ENCODE data around the gene LPAR3.
A peak's percentile ranks its signal among the peaks of the same experiment; 100 is the strongest.

The LPAR3 gene

DNA sequence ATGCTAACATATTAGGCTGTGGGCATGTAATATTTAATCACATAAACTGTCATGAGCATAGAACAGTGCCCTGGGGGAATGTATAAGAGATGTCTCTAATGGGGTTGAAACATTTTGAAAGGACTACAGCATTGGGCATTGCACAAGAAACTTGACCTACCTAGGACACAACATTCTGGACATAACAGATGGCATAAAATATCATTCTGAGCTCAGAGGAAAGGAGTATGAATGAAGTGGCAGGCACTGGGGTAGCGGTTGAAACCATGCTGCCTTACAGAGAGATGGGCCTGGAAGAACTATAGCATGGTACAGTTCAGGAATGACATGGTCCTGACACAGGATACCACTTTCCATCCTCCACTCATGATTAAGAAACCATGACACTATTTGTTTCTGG lies 69.0 kb downstream of the LPAR3 start:
- no peak for DNase-seq

DNA sequence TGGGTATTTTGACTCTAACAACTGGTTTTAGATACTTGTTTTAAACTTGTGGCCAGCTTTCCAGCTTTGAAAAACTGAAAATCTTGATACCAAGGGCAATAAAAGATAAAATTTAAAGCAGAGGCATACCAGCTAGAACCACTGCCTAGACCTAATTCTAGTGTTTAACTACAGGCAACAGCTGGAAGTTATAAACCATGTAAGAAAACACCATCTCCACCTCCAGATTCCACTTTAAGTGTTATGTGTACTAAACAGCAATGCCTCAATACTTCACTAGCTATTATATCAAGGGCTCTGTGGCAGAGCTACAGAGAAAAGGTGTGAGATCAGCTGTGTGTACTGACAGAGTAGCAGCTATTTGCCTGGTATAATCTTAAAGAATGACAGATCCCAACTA lies 69.5 kb downstream of the LPAR3 start:
- DNase-seq: no peak

DNA sequence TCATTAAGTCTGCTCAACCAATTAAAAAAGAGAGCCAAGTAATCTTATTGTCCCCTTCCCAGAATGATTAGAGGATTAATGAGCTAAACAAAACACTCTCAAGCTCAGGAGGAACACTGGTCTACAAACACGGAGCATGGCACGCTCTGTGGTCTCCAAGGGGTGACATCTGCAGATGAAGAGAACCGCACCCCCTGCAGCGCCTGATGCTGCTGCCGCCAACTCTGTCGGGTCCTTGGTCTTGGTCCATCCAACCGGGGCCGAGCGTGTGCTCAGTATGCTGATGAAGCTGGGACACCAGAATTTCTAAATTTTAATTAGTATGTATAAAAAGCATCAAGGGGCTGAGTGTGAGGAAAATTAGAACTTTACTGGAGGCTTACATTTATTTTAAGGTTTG lies 82.7 kb downstream of the LPAR3 start:
- DNase-seq: no peak

DNA sequence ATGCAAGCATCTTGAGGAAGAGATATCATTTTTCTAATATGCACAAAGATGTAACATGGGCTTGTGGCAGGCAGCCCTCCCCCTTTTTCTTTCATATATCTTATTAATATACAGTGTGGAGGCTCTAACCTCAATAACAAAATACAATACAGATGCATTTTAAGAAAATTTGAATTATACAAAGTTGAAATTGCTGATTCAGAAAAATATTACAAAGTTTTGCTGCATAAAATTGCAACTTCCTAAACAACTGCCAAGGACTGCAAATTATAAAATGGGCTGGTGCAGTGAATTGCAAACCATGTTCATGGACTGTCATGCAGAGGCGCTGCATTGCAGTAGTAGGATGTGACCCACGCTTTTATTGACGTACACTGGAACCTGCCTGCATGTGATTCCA lies 84.0 kb downstream of the LPAR3 start:
- no peak for DNase-seq

GRCh38 chr1:84803604-84804003 lies 89.4 kb downstream of the LPAR3 start:
- DNase-seq: no peak

GRCh38 chr1:84802567-84803232 lies 90.3 kb downstream of the LPAR3 start:
- DNase-seq: no peak

DNA sequence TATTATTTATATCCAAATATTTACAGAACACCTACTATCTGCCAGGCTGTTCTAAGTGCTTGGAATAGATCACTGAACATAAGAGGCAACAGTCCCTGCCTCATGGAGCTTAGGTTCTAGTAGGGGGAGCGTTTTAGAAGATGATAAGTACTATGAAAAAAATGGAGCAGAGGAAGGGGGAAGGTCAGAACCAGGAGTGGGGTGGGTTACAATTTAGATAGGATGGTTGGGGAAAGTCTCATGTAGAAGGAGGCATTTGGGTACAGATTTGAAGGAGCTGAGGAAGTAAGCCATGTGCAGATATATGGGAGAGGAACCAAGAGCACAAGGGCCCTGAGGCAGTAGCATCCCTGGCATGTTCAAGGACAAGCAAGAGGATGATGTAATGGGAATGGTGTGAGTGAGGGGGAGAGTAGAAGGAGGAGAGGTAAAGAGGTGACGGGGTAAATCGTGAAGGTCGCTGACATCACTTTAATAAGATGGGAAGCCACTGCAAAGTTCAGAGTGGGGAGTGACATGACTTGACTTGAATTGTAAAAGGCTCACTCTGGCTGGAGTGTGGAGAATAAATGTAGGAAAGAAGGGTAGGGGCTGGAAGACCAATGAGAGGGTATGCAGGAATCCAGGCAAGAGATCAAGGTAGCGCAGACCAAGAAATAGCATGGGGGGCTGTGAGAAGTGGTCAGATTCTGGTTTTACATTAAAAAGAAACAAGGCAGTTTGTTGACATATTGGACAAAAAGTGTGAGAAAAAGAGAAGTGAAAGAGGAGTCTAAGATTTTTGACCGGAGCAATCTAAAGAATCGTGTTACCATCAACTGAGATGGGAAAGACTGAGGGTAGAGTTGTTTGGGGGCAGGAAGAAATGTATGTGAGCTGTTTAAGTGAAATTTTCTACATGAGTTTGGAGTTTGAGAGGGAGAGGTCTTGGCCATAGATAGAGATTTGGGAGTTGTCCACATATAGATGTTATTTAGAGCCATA lies 92.6 kb downstream of the LPAR3 start:
- no peak for DNase-seq

DNA sequence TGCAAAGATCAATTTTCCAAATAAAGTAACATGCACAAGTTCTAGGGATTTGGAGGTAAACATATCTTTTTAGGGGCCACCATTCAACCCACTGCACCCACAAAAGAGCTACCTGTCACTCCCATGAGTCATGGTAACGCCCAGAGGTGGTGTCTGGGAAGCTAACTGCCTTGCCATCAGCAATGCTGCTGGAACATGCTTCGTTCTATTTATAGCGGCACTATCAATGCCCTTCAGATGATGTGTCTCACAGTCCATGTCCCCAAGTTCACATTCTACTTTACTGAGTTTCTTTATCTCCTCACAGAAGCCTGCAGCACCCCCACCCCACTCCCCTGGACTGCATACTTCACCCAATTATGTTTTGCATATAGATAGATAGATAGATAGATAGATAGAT lies 95.4 kb downstream of the LPAR3 start:
- no peak for DNase-seq

DNA sequence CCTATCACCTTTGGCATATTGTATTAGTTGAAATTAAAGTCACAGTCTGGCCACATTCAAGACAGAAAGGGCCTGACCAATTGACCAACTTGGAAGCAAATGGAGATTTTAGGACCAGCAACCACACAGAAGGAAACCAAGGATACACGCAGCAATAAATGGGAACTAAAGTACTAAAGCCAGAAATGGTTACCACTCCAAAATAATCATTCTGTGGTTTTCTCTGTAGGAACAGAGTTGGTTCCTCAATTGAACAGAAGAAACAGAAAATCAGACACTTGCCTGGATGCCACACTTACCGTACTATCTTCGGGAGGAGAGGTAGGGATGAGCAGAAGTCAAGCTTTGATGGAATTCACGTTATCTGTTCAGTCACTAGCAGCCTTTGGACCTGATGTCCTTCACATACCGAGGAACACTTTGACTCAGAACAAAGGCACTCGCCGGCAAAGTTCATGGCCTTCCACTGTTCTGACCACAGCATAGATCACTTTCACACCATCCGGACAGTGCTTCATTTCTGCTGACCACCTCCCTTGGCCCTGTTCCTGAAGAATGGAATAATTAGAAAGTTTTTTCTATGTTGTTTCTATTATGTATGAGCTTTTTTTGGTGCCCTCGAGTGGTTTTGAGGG lies 96.9 kb downstream of the LPAR3 start:
- DNase-seq: no peak

DNA sequence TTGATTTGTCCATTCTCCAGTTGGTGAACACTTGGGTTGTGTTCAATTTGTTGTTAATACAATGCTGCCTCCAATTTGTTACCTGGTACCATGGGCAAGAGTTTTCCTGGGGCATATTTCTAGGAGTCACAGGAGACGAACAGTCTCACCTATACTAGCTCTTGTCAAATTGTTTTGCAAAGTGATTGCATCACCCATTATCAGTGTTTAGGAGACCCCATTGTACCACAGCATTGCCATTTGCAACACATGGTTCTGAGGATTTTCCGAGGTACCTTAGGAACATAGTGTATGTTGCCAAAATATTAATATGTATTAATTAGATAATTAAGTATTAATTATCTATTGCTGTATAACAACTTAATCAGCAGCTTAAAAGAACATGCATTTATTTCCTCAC lies 97.8 kb downstream of the LPAR3 start:
- DNase-seq: no peak

GRCh38 chr1:84792421-84792820 lies 100.6 kb downstream of the LPAR3 start:
- no peak for DNase-seq

DNA sequence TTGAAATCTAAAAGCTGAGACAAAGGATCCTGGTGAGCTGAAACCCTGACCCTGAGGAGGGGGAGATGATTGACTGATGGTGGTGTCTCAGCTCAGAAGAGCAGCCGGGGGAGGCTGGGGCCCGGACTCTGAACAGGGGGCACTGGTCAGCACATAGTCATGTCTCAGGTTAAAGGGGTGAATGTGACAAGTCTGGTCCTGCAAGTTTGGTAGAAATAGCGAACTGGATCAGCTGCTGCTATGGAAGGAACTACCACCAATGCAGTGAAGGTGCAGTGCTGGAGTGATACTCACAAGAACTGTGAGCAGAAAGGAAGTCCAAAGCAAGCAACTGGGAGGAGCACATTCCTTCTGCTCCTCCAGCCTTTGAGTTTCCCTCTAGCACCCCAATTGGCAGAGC lies 104.0 kb downstream of the LPAR3 start:
- no peak for DNase-seq

GRCh38 chr1:84785271-84786036 lies 107.6 kb downstream of the LPAR3 start:
- DNase-seq: no peak

DNA sequence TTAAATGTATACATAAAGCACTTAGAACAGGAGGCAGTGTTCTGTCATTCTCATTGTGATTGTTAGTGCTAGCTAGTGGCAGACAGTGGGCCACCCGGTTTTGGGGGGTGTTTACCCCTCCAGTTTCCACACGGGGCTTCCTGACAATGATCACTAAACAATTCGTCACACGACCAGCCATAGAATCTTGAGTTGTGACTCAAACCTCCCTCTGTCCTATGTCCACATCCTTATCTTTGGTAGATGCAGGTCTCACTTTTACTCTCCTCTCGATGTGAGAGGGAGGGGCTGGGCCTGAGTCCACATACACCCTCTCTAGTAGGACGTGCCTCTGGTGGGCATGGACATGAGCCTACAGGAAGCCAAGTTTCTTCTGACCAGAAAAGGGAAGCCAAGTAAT lies 110.1 kb downstream of the LPAR3 start:
- no peak for DNase-seq

GRCh38 chr1:84781946-84782771 lies 110.8 kb downstream of the LPAR3 start:
- peak; percentile 41 for DNase-seq

DNA sequence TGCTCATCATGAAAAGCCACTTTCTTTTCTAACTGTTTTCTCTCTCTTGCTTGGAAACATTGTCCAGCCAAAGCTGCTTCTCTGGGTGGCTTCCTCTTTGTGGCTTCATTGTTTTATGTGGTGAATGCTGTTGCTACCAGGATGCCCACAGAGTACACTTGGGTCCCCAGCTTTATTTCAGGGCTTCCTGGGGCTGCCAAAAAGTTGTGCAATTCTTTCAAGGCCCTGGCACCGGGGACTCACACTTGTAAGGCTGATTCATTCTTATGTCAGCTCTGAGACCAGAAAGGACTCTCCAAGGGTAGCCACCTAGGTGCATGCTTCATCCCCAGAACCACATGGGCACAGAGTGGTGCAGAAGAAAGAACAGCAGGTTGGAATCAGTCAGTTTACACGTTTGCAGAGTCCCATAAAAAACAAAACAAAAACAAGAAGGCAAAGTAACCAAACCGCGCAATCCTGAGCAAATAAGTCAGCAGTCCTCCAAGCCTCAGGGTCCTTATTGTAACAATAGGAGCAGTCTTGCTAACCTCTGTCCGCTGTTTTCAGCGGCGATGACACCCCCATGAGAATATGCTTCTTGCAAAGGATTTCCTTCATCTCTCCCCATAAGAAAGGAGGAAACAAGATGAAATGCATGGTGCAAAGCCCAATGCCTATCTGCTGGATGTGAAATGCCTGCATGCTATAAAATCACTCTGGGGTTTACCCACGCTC lies 112.8 kb downstream of the LPAR3 start:
- no peak for DNase-seq

DNA sequence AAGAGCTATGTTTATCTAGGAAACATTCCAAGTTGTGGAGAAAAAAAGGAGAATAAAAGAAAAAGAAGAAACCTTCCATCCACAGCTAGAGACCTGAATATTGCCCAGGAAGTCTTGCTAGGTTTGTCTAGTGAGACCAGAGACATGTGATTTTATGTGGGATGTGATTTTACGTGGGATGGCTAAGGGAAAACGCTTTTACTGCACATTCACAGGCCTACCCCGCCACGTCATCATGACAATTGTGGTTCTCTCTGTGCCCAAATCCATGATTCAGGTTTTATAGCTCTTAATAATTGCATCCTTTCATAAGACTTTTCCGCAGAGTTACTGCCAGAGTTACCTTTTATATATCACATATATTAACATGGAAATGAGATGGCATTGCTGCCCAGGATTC lies 116.4 kb downstream of the LPAR3 start:
- DNase-seq: peak; percentile 23

DNA sequence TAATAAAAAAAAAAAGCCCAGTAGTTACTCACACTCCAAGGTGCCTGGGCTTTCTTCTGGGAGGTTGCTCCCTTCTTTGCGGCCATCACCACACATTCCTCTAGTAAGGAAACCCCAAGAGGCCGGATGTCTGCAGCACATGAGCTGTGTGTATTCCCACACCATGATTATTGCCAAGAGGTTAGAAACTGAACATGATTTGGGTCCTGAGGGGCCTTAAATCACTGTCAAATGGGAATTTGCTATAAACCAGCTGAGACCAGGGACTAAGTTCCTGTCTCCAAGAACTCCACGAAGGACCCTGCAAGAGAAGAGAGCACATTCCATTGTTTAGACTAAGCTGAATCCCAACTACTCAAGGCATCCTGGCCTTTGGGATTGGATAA lies 117.5 kb downstream of the LPAR3 start:
- peak; percentile 52 for DNase-seq

DNA sequence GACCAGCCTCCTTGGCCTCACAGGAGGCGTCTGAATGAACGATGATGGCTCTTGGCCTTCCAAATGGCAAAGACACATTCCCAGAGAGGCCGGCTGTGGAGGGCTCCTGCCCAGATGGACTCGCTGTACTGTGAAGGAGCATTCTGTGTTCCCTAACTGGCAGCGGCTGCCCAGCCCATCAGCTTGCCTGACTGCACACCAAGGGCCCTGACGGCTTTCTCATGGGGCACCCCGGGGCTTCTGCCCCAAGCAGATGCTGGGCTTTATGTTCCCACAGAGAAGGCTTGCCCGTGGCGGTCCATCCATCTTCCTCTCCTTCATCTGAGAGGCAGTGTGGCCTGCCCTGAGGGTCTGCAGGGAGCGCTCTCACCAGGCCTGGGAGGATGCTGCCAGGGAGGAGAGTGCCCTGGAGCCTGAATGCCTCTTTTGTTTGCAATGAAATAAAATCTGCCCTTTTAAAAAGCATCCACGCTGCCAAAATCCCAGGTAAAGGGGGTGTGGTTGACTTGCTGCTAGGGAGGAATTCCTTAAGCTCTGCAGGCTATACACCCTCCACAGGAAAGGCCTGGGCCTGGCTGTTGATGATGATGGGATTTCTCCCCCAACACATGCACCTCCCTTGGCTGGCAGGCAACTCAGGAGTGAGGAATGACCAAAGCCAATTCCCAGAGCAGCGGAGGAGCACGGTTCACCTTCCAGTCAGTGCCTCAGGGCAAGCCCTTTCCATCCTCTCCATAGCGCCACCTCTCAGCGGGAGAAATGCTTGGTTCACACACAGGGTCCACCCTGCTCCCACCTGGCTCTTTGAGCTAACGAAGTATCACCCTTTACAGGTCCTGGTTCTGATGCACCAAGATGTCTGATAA lies 118.1 kb downstream of the LPAR3 start:
- no peak for DNase-seq

- no peak for DNase-seq
Observed at GRCh38 chr1:84773933-84774497, 119.0 kb downstream of the LPAR3 start.
